ENCODE measurements around the gene AKAP12. TPM values are rescaled to one million over a fixed set of nuclear protein-coding genes. Genes with fewer than 3 reads are reported as not detected.

AKAP12 gene
- total RNA-seq, 2 experiments from 2014 or later, result 4.1 to 5.0 TPM

GRCh38 chr6:151388997-151389617 is 149.3 kb downstream of the AKAP12 start:
- POLR2A ChIA-PET, result interaction anchor here (0.7 to 2.0 kb wide), 3 partner anchors 63 to 788 kb away, joined by 3 to 22 read pairs (median 6); partner anchors contain the start of genes MTHFD1L and RMND1
- Mint-ChIP-seq H3K27me3 (no peaks in the 10 kb centered on the region), H3K27ac (peak overlapping the region; percentile 97), H3K9me3 (ENCODE audit: low read depth) (no peaks in the 10 kb centered on the region), H3K36me3 (ENCODE audit: low read depth) (peaks cover 32% of the 10 kb centered on the region), H3K4me3 (peak overlapping the region; percentile 92), H3K4me1 (peaks cover 51% of the 10 kb centered on the region)
- intact Hi-C loops (cut with DNase I, micrococcal nuclease), result loop anchor here in 1 of 2 experiments (1.0 kb wide), 1 partner anchor 9 kb away; no protein-coding TSS in a partner anchor
- DNase-seq (no peak), ATAC-seq (no peak)
- CTCF ChIA-PET, result interaction anchor here (0.6 to 0.9 kb wide), 4 partner anchors 10 to 84 kb away, joined by 3 to 4 read pairs (median 4); no protein-coding TSS in a partner anchor

DNA sequence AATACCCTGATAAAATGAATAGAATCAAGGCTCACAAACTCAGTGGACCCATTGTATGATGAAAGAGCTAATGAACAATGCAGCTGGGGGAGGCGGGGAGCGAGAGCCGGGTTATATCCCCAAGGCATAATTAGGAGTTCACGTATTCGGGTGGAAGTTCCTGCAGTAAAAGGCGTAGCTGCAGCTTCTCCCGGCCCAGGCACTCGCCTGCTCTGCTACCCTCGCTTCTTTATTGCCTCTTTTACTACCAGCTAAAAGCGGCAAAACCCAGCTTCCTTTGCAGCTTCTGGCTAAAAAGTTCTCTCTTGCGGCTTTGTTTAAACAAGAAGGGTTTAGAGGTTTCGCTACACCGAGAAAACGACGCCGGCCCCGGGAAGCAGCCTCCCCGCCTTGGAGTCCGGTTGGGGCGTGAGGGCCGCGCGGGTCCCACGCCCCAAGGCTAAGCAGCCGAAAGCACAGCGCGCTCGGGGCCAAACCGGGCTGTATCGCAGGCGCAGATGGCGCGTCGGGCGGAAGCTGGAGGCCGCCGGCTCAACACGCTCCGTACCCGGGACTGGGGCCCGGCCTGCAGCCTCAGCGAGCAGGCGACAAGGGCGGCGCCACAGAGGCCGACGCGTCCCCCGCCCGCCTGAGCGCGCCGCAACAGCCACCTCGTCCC is 150.0 kb downstream of the AKAP12 start:
- POLR2A ChIA-PET, result interaction anchor here (0.7 to 2.0 kb wide), 3 partner anchors 62 to 789 kb away, joined by 3 to 22 read pairs (median 6); partner anchors contain the start of genes MTHFD1L and RMND1
- H3K9me3 Mint-ChIP-seq (ENCODE audit: low read depth), result no peaks in the 10 kb centered on the region
- no peaks in the 10 kb centered on the region for H3K27me3 Mint-ChIP-seq
- DNase-seq (peak; percentile 65), ATAC-seq (peak; percentile 75)
- H3K27ac Mint-ChIP-seq, result peak overlapping the region; percentile 97
- peaks cover 30% of the 10 kb centered on the region for H3K36me3 Mint-ChIP-seq (ENCODE audit: low read depth)
- intact Hi-C loops (cut with DNase I, micrococcal nuclease), result loop anchor here (1.0 to 5.0 kb wide), 14 partner anchors 9 to 1842 kb away; partner anchors contain the start of genes FBXO5 (in 2 of the 2), RMND1 (in 2 of the 2), GINM1 (in 1 of the 2) and MTRF1L (in 1 of the 2)
- H3K4me1 Mint-ChIP-seq, result peaks cover 50% of the 10 kb centered on the region
- H3K4me3 Mint-ChIP-seq, result peak overlapping the region; percentile 92
- CTCF ChIA-PET, result interaction anchor here (0.7 to 1.3 kb wide), 7 partner anchors 11 to 83 kb away, joined by 3 to 5 read pairs (median 4); partner anchors contain the start of gene RMND1

- ATAC-seq (peak; percentile 79), DNase-seq (peak; percentile 99)
- Mint-ChIP-seq H3K9me3 (ENCODE audit: low read depth) (no peaks in the 10 kb centered on the region), H3K27me3 (no peaks in the 10 kb centered on the region), H3K4me1 (peaks cover 51% of the 10 kb centered on the region), H3K4me3 (peak overlapping the region; percentile 92), H3K27ac (peak overlapping the region; percentile 31), H3K36me3 (ENCODE audit: low read depth) (peaks cover 32% of the 10 kb centered on the region)
- ChIA-PET CTCF (interaction anchor here (0.8 to 1.3 kb wide), 5 partner anchors 15 to 65 kb away, joined by 3 to 5 read pairs (median 4); partner anchors contain the start of gene RMND1), POLR2A (interaction anchor here (1.6 to 2.0 kb wide), 2 partner anchors 62 to 524 kb away, joined by 6 to 22 read pairs; partner anchors contain the start of genes MTHFD1L and RMND1)
- intact Hi-C loops (cut with DNase I, micrococcal nuclease), result loop anchor here (1.0 to 5.0 kb wide), 13 partner anchors 16 to 1843 kb away; partner anchors contain the start of genes FBXO5 (in 2 of the 2), RMND1 (in 2 of the 2), GINM1 (in 1 of the 2) and MTRF1L (in 1 of the 2)
Observed at GRCh38 chr6:151390276-151390850, 150.6 kb downstream of the AKAP12 start.

DNA sequence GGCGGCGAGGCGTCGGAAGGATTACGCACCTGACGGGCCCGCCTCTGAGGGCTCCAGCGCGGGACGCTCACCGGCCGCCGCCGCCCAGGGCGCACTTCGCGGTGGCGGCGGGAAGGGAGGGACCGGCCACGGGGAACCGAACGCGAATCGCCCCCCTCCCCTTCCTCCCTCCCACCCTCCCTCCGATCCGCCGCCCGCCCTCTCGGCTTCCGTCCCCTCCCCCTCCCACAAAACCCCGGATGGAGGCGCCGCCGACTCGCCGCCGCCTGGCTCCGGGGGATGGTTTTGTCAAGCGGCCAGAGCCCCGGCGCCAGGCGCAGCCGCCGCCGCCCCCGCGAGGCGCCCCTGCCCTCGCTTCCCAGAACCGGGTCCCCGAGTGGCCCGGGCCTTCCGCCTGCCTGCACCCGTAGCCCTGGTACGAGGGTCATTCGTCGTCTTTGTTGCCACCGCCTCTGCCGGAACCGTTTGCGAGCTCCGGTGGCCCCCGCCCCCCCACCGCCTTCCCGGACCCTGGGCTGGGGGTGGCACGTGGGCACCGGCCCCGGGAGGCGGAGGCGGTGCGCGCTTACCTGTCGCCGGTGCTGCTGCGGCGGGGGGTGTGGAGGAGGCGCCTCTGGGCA is 151.2 kb downstream of the AKAP12 start:
- H3K36me3 Mint-ChIP-seq (ENCODE audit: low read depth), result peaks cover 31% of the 10 kb centered on the region
- DNase-seq (peak; percentile 90), ATAC-seq (peak; percentile 4)
- ChIA-PET CTCF (interaction anchor here (1.2 to 1.3 kb wide), 2 partner anchors 16 to 61 kb away, joined by 4 to 5 read pairs; partner anchors contain the start of gene RMND1), POLR2A (interaction anchor here (1.6 to 2.0 kb wide), 2 partner anchors 61 to 525 kb away, joined by 6 to 22 read pairs; partner anchors contain the start of genes MTHFD1L and RMND1)
- H3K9me3 Mint-ChIP-seq (ENCODE audit: low read depth), result no peaks in the 10 kb centered on the region
- H3K4me1 Mint-ChIP-seq, result peaks cover 49% of the 10 kb centered on the region
- no peak overlapping the region for H3K27ac Mint-ChIP-seq
- intact Hi-C loops (cut with DNase I, micrococcal nuclease), result loop anchor here (1.0 to 5.0 kb wide), 13 partner anchors 17 to 1844 kb away; partner anchors contain the start of genes FBXO5 (in 2 of the 2), RMND1 (in 2 of the 2), GINM1 (in 1 of the 2) and MTRF1L (in 1 of the 2)
- no peaks in the 10 kb centered on the region for H3K27me3 Mint-ChIP-seq
- peak overlapping the region; percentile 92 for H3K4me3 Mint-ChIP-seq

DNA sequence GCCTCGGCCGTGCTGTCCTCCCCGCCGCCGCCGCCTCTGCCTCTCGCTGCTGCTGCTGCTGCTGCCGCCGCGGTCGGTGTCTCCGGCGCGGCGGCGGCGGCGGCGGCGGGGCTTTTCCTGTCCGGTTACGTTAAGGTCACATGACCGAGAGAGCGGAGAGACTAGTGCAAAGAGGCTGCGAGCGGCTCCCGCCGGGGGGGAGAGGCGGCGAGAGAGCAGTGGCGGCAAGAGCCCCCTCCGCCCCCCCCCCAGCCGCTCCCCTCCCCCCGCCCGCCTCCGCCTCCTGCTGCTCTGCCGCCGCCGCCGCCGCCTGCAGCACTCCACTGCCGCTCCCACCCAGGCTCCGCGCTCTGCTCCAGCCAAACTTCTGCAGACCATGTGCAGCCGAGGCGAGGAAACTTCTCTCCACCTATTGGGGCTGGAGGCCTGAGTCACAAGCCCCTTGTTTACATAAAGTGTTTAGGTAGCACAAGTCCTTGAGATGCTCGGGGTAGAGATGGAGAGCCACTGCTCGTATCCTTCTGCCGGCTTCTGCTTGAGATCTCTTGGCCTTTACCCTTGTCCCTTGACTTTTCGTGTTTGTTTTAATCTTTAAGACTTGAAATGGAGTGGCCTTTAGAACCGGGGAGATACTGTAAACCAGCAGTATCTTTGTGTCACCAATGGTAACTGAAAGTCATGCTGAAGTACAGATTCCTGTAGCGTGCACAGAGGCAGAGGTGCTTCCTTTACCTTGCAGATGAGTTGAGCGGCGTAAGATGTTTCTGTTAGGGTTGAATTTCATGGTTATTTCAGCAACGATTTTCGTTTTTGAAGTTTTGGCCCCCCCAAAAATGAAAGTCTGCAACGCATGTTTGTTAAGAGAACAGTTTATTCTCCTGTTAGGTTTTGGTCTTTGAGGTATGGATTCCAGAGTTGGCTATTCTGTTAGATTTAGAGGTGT is 152.0 kb downstream of the AKAP12 start, which contains the start of gene ZBTB2:
Gene ZBTB2 (minus strand): TSS at position 89 of the 943 bp plus-strand sequence. CDS start 17,922 bp downstream, outside the sequence.
- DNase-seq (peak; percentile 78), ATAC-seq (peak; percentile 7)
- Mint-ChIP-seq H3K4me1 (peaks cover 52% of the 10 kb centered on the region), H3K27ac (peak within 1 kb of the TSS; percentile 99), H3K27me3 (no peaks in the 10 kb centered on the region), H3K4me3 (peak within 1 kb of the TSS; percentile 92), H3K9me3 (ENCODE audit: low read depth) (no peaks in the 10 kb centered on the region), H3K36me3 (ENCODE audit: low read depth) (peaks cover 31% of the 10 kb centered on the region)
- CTCF ChIA-PET, result no interaction called here
- intact Hi-C loops (cut with DNase I, micrococcal nuclease), result loop anchor here (2.0 to 5.0 kb wide), 5 partner anchors 15 to 1844 kb away; partner anchors contain the start of genes FBXO5 (in 1 of the 2), GINM1 (in 1 of the 2), NUP43 (in 1 of the 2) and PPIL4 (in 1 of the 2)
- POLR2A ChIA-PET, result interaction anchor here (1.1 kb wide), 1 partner anchor 60 kb away, joined by 4 read pairs; the partner anchor contains the start of gene RMND1

DNA sequence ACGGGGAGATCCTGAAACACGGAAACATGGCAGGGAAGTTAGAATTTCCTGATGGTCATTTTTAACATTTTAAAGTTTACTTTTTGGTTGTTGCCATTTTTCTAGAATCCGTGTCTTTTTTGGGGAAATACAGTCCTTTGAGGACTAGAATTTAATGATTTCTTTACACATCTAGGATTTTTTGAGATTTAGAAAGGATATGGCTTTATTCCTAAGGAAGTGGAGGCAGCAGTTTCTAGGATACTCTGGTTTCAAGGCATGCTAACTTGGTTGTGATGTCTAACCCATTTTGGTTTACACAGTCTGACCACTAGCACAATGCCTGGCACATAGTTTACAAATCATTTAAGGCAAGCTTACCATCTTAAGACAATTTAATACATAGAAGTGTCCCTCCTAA is 152.7 kb downstream of the AKAP12 start:
- intact Hi-C loops (cut with DNase I, micrococcal nuclease), result loop anchor here (2.0 to 5.0 kb wide), 2 partner anchors 14 to 1845 kb away; partner anchors contain the start of gene PPIL4 (in 1 of the 2)
- POLR2A ChIA-PET, result interaction anchor here (1.1 kb wide), 1 partner anchor 59 kb away, joined by 4 read pairs; the partner anchor contains the start of gene RMND1

DNA sequence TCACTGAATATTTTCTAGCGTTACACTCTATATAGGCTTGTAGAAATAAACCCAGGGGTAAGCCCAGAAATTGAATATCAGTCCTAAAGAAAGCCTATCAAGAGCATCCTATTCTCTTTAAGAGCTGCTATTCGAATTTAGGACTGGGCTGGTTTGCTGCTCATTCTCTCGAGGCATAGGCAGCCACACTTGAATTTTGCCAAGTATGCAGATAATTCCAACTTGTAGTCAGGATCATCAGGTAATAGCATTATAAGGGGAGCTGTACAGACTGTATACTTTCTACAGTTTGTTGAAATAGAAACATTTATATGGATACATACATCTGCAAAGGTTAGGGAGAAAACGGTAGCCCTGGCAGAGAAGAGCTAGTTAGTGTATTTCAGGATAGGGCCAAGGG is 153.6 kb downstream of the AKAP12 start:
- no peaks in the 10 kb centered on the region for H3K27me3 Mint-ChIP-seq
- peaks cover 56% of the 10 kb centered on the region for H3K4me1 Mint-ChIP-seq
- intact Hi-C loops (cut with DNase I, micrococcal nuclease), result loop anchor here (2.0 to 5.0 kb wide), 2 partner anchors 13 to 1846 kb away; partner anchors contain the start of gene PPIL4 (in 1 of the 2)
- ATAC-seq, result no peak
- POLR2A ChIA-PET, result interaction anchor here (0.6 kb wide), 1 partner anchor 64 kb away, joined by 3 read pairs; no protein-coding TSS in a partner anchor
- CTCF ChIA-PET, result interaction anchor here (1.3 to 1.4 kb wide), 2 partner anchors 13 to 58 kb away, joined by 3 to 8 read pairs; no protein-coding TSS in a partner anchor
- peak overlapping the region; percentile 92 for H3K4me3 Mint-ChIP-seq
- peaks cover 36% of the 10 kb centered on the region for H3K36me3 Mint-ChIP-seq (ENCODE audit: low read depth)
- no peaks in the 10 kb centered on the region for H3K9me3 Mint-ChIP-seq (ENCODE audit: low read depth)
- H3K27ac Mint-ChIP-seq, result peak overlapping the region; percentile 99
- DNase-seq, result no peak

More for the DNA sequence above, 152.7 kb downstream of the AKAP12 start:
- no peaks in the 10 kb centered on the region for H3K9me3 Mint-ChIP-seq (ENCODE audit: low read depth)
- peaks cover 33% of the 10 kb centered on the region for H3K36me3 Mint-ChIP-seq (ENCODE audit: low read depth)
- no peak for DNase-seq
- H3K27me3 Mint-ChIP-seq, result no peaks in the 10 kb centered on the region
- H3K4me3 Mint-ChIP-seq, result peak overlapping the region; percentile 92
- CTCF ChIA-PET, result no interaction called here
- H3K4me1 Mint-ChIP-seq, result peaks cover 52% of the 10 kb centered on the region
- peak overlapping the region; percentile 99 for H3K27ac Mint-ChIP-seq
- no peak for ATAC-seq

GRCh38 chr6:151399679-151400078 is 159.9 kb downstream of the AKAP12 start:
- ATAC-seq (peak; percentile 35), DNase-seq (no peak)
- intact Hi-C loops (cut with DNase I, micrococcal nuclease), result no loop called here
- no peaks in the 10 kb centered on the region for H3K27me3 Mint-ChIP-seq
- H3K4me1 Mint-ChIP-seq, result peaks cover 70% of the 10 kb centered on the region
- no peak overlapping the region for H3K4me3 Mint-ChIP-seq
- ChIA-PET POLR2A (no interaction called here), CTCF (interaction anchor here (0.6 kb wide), 1 partner anchor 9 kb away, joined by 3 read pairs; no protein-coding TSS in a partner anchor)
- H3K9me3 Mint-ChIP-seq (ENCODE audit: low read depth), result no peaks in the 10 kb centered on the region
- H3K27ac Mint-ChIP-seq, result peak overlapping the region; percentile 42
- H3K36me3 Mint-ChIP-seq (ENCODE audit: low read depth), result peaks cover 39% of the 10 kb centered on the region

- DNase-seq (no peak), ATAC-seq (peak; percentile 46)
- Mint-ChIP-seq H3K4me3 (no peak overlapping the region), H3K36me3 (ENCODE audit: low read depth) (peaks cover 40% of the 10 kb centered on the region), H3K9me3 (ENCODE audit: low read depth) (no peaks in the 10 kb centered on the region), H3K4me1 (peaks cover 62% of the 10 kb centered on the region), H3K27me3 (no peaks in the 10 kb centered on the region), H3K27ac (peak overlapping the region; percentile 38)
- CTCF ChIA-PET, result no interaction called here
- POLR2A ChIA-PET, result no interaction called here
- intact Hi-C loops (cut with DNase I, micrococcal nuclease), result no loop called here
Observed at GRCh38 chr6:151400473-151400872, 160.7 kb downstream of the AKAP12 start.
